ENCODE results near the gene SHE. TPM values are rescaled to one million over a fixed set of nuclear protein-coding genes. Genes with fewer than 3 reads are reported as not detected.

The SHE gene
- total RNA-seq, 3 donors from 2014 or later (not counting 1 experiment from before 2014, with no cell fraction given) = 0.10 to 0.14 TPM; not detected in 1

DNA sequence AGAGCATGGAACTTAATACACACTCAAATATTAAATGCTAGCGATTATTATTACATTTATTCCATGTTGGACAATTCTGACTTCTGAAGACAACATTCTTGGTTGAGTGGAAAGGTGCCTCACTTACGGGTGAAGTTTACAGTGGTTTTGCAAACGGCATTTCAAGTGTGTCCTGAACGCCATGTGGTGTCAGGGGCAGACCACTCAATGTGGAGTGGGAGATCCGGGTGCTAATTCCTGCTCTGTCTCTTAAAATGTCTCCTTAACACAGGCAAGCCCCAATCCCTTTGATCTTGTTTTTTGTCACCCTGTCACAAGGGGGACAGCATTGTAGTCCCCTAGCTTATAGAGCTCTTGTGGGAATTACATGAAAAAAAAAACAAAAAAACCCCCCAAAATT is 5.8 kb downstream of the SHE start:
- TF ChIP-seq, protein P1, sequence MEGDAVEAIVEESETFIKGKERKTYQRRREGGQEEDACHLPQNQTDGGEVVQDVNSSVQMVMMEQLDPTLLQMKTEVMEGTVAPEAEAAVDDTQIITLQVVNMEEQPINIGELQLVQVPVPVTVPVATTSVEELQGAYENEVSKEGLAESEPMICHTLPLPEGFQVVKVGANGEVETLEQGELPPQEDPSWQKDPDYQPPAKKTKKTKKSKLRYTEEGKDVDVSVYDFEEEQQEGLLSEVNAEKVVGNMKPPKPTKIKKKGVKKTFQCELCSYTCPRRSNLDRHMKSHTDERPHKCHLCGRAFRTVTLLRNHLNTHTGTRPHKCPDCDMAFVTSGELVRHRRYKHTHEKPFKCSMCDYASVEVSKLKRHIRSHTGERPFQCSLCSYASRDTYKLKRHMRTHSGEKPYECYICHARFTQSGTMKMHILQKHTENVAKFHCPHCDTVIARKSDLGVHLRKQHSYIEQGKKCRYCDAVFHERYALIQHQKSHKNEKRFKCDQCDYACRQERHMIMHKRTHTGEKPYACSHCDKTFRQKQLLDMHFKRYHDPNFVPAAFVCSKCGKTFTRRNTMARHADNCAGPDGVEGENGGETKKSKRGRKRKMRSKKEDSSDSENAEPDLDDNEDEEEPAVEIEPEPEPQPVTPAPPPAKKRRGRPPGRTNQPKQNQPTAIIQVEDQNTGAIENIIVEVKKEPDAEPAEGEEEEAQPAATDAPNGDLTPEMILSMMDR (IDR thresholded peaks at IDR 0.05) = no peak
- Histone ChIP-seq H3K27ac (ENCODE audit: low read length) (no peak overlapping the region), H3K36me3 (ENCODE audit: control insufficient read depth, insufficient read depth, low read length) (no peaks in the 10 kb centered on the region), H3K4me1 (ENCODE audit: control insufficient read depth, insufficient read depth, low read length) (peaks cover 39% of the 10 kb centered on the region), H3K9me3 (ENCODE audit: control insufficient read depth, insufficient read depth, low read length) (no peaks in the 10 kb centered on the region), H3K4me3 (ENCODE audit: low read length) (no peak overlapping the region), H3K27me3 (ENCODE audit: control insufficient read depth, insufficient read depth, low read length) (peaks cover 10% of the 10 kb centered on the region)
- Mint-ChIP-seq H3K27ac (no peak overlapping the region), H3K27me3 (ENCODE audit: low read depth in 2 of 2) (peaks cover 18 to 27% of the 10 kb centered on the region in 2 donors), H3K4me3 (no peak overlapping the region), H3K36me3 (no peaks in the 10 kb centered on the region), H3K9me3 (no peaks in the 10 kb centered on the region), H3K4me1 (peaks cover 35 to 48% of the 10 kb centered on the region in 2 donors)
- DNase-seq = no peak
- no peak for ATAC-seq
- WGBS (ENCODE audit: insufficient coverage) = 73% methylated on average over 3 of the region's 5 CpGs
- intact Hi-C loops (cut with micrococcal nuclease) = no loop called here

DNA sequence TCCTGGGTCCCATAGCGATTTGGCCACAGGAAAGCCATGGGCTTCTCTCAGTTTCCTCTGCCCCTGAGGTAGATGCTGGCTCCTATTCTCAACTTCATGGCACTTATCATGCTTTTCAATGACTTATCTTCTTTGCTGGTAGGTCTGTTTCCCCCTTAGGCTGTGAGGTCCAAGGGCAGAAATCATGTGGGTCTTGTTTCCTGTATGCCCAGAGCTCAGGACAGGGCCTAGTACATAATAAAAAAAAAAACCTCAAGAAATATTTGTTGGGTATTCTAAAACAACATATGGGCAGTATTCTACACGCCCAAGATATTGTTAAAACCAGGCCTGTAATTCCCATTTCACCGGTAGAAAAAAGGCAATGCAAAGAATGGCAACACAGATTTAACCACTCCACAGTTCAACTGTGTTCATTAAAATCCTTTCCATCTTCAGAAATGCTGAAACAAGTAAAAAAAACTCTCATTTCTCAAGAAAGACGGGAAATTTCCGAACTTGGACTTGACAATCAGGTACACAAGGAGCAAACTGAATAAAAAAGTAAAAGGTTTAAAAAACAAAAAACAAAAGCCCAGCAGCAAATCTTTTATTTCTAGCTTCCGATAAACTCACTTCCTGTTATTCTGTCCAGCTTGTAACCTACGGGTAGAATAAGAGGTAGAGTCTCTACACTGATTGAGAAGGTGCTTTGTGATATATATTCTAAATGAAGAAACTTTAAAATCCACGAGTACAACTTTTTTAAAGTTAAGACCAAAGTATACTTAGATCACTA is 6.5 kb downstream of the SHE start:
- 80% methylated on average over 5 of the region's 8 CpGs for WGBS (ENCODE audit: insufficient coverage)
- H3K4me1 Mint-ChIP-seq = peaks cover 32 to 45% of the 10 kb centered on the region in 2 donors
- TF ChIP-seq, protein P1 (IDR thresholded peaks at IDR 0.05) = no peak

DNA sequence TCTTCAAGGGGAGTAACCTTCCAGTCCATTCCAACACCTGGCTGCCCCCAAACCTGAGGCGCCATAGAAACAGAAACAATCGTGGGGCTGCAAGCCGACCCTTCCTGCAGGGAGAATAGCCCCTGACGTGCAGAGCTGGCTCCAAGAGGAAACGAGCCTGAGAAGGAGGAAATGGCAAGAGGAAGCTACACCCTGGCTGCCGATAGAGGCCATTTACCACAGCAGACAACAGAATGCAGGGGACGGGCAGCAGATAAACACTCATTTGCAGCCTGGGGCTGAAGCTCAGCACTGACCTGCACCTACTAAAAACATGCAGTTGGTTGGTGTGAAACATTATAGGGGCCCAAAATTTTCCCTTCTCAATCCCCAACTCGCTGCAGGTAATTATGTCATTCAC is 8.9 kb downstream of the SHE start:
- no peaks in the 10 kb centered on the region for H3K9me3 Mint-ChIP-seq
- TF ChIP-seq, protein P1 (IDR thresholded peaks at IDR 0.05) = no peak
- H3K27me3 Mint-ChIP-seq (ENCODE audit: low read depth in 2 of 2) = no peaks in the 10 kb centered on the region
- ATAC-seq (peak; percentile 64 to 81 (median 72)), DNase-seq (peak; percentile 18 to 52)
- WGBS (ENCODE audit: insufficient coverage) = 6% methylated on average over 7 of the region's 8 CpGs
- H3K36me3 Mint-ChIP-seq = no peaks in the 10 kb centered on the region
- intact Hi-C loops (cut with micrococcal nuclease) = no loop called here
- H3K27me3 ChIP-seq (ENCODE audit: control insufficient read depth, insufficient read depth, low read length) = no peaks in the 10 kb centered on the region
- peak overlapping the region; percentile 34 for H3K27ac ChIP-seq (ENCODE audit: low read length)
- no peaks in the 10 kb centered on the region for H3K36me3 ChIP-seq (ENCODE audit: control insufficient read depth, insufficient read depth, low read length)
- H3K4me1 ChIP-seq (ENCODE audit: control insufficient read depth, insufficient read depth, low read length) = peaks cover 36% of the 10 kb centered on the region
- H3K27ac Mint-ChIP-seq = peak overlapping the region; percentile 76 to 79
- peaks cover 20 to 41% of the 10 kb centered on the region in 2 donors for H3K4me1 Mint-ChIP-seq
- H3K9me3 ChIP-seq (ENCODE audit: control insufficient read depth, insufficient read depth, low read length) = no peaks in the 10 kb centered on the region
- no peak overlapping the region for H3K4me3 ChIP-seq (ENCODE audit: low read length)
- peak overlapping the region; percentile 67 for H3K4me3 Mint-ChIP-seq

More for the DNA sequence above, 6.5 kb downstream of the SHE start:
- H3K27me3 ChIP-seq (ENCODE audit: control insufficient read depth, insufficient read depth, low read length) = peaks cover 3% of the 10 kb centered on the region
- Mint-ChIP-seq H3K36me3 (no peaks in the 10 kb centered on the region), H3K27ac (no peak overlapping the region), H3K9me3 (no peaks in the 10 kb centered on the region), H3K27me3 (ENCODE audit: low read depth in 2 of 2) (peaks cover 13 to 20% of the 10 kb centered on the region in 2 donors), H3K4me3 (no peak overlapping the region)
- no peaks in the 10 kb centered on the region for H3K36me3 ChIP-seq (ENCODE audit: control insufficient read depth, insufficient read depth, low read length)
- no peak for ATAC-seq
- no peak overlapping the region for H3K27ac ChIP-seq (ENCODE audit: low read length)
- no peaks in the 10 kb centered on the region for H3K9me3 ChIP-seq (ENCODE audit: control insufficient read depth, insufficient read depth, low read length)
- H3K4me3 ChIP-seq (ENCODE audit: low read length) = no peak overlapping the region
- intact Hi-C loops (cut with micrococcal nuclease) = no loop called here
- no peak for DNase-seq
- H3K4me1 ChIP-seq (ENCODE audit: control insufficient read depth, insufficient read depth, low read length) = peaks cover 36% of the 10 kb centered on the region

Measured in natural killer cell (primary cell).